Bronchial epithelial cell (primary cell): ENCODE measurements around the gene ABL1. TPM values are rescaled to one million over a fixed set of nuclear protein-coding genes. Genes with fewer than 3 reads are reported as not detected.

Experiments
- DNase-seq: peaks from one replicate; pipeline ENCODE4 v3.0.0-alpha.2; 2010; ENCODE audit warnings: low read depth
- FAIRE-seq: peaks from 2 replicates; lab custom pipeline; 2011; peaks lifted over from hg19 to GRCh38; lab: Jason Lieb, UNC
- H3K27me3 ChIP-seq: 2 replicates; pipeline ENCODE4 v1.5.1; 2011; ENCODE audit warnings: low read length; ENCODE audit not compliant: control insufficient read depth, insufficient read depth
- H3K36me3 ChIP-seq: 2 replicates; pipeline ENCODE4 v1.5.1; 2011; ENCODE audit warnings: low read length; ENCODE audit not compliant: control insufficient read depth, insufficient read depth
- H3K4me3 ChIP-seq: 2 replicates; pipeline ENCODE4 v1.5.1; 2011; ENCODE audit warnings: mild to moderate bottlenecking, low read depth, low read length, control low read depth
- total RNA-seq: library from RNA; depleted of rRNA; stranded (reverse); fragments of >200 nt; gene quantifications from 2 replicates; pipeline ENCODE4 v1.2.1, GENCODE V29; 2014
- TF ChIP-seq, protein P1 (sequence below): IDR thresholded peaks from 2 replicates; pipeline ENCODE4 v1.5.1; 2011; ENCODE audit warnings: mild to moderate bottlenecking, moderate library complexity, low read length, control low read depth, inconsistent platforms; ENCODE audit not compliant: insufficient read depth, severe bottlenecking

Gene ABL1
- total RNA-seq, 1 donor from 2014 or later = 17.6 TPM

GRCh38 chr9:130934246-130934645 is 99.2 kb downstream of the ABL1 start:
- FAIRE-seq (no peak), DNase-seq (no peak)
- no peaks in the 10 kb centered on the region for H3K36me3 ChIP-seq
- H3K27me3 ChIP-seq = peaks cover 7% of the 10 kb centered on the region
- H3K4me3 ChIP-seq = no peak overlapping the region
- TF ChIP-seq, protein P1, sequence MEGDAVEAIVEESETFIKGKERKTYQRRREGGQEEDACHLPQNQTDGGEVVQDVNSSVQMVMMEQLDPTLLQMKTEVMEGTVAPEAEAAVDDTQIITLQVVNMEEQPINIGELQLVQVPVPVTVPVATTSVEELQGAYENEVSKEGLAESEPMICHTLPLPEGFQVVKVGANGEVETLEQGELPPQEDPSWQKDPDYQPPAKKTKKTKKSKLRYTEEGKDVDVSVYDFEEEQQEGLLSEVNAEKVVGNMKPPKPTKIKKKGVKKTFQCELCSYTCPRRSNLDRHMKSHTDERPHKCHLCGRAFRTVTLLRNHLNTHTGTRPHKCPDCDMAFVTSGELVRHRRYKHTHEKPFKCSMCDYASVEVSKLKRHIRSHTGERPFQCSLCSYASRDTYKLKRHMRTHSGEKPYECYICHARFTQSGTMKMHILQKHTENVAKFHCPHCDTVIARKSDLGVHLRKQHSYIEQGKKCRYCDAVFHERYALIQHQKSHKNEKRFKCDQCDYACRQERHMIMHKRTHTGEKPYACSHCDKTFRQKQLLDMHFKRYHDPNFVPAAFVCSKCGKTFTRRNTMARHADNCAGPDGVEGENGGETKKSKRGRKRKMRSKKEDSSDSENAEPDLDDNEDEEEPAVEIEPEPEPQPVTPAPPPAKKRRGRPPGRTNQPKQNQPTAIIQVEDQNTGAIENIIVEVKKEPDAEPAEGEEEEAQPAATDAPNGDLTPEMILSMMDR = no peak

GRCh38 chr9:130934702-130935647 is 99.9 kb downstream of the ABL1 start:
- FAIRE-seq = no peak
- TF ChIP-seq, protein P1 = no peak
- Histone ChIP-seq H3K4me3 (no peak overlapping the region), H3K27me3 (peaks cover 8% of the 10 kb centered on the region), H3K36me3 (no peaks in the 10 kb centered on the region)
- DNase-seq = no peak

DNA sequence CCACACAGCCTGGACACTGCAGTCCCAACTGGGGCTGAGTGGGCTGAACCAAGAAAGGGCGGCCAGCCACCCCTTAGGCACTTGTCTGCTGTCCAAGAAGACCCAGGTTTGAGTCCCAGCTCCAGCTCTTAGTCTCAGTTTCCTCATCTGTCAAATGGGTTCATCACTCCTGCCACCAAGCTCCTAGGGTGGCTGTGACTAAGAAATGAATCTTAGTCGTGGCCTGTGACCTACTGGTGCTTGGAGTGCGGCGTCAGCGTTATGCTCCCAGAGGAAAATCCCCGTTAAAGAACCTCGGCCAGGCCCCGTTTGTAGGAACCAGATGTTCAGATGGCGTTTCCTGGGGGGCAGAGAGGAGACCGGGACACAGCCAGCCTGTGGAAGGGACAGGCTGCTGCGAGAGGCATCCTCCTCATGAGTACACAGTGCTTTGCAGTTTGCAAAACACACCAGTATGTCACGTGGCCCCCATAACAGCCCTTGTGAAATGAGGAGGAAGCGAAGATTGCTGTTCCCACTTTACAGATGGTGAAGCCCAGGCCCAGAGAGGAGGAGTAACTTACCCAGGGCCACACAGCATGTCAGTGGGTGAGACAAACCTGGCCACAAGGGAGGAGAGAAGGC is 100.7 kb downstream of the ABL1 start:
- Histone ChIP-seq H3K4me3 (no peak overlapping the region), H3K36me3 (no peaks in the 10 kb centered on the region), H3K27me3 (peaks cover 7% of the 10 kb centered on the region)
- DNase-seq (no peak), FAIRE-seq (no peak)
- TF ChIP-seq, protein P1 = no peak

DNA sequence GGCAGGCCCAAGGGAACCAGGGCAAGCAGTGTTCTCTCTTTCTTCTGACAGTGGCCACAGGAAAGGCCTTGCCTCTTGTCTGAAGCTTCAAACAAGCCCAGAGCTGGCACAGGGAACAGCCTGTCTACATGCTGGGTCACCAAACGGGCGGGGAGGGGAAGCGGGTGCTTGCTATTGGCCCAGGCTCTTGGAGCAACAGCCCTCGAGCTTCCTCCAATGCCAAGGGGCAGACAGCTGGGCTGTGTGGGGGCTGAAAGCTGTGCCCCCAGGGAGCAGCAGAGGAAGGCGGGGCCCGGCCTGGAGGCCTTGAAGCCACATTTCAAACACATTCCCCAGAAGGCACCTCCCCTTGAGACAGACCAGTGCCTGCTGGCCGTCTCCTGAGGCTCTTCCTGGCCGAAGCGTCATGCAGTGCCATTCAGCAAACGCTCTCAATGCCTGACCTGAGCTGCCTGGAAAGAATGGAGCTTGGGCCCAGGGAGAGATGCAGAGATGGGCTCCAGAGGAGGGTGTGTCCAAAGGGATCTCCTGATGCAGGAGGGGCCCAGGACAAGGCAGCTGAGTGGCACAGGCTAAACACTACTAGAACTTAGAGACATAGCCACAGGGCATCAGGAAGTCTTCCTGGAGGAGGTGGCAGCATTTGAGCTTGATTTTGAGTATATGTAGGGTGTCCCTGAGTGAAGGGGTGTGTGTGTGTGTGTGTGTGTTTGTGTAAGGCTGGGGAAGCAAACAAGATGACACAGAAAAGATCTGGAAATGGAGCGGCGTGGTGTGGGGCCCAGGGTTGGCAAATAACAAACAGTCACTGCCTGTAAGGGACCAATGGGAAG is 101.4 kb downstream of the ABL1 start:
- FAIRE-seq (no peak), DNase-seq (peak; percentile 31)
- Histone ChIP-seq H3K27me3 (peaks cover 10% of the 10 kb centered on the region), H3K36me3 (no peaks in the 10 kb centered on the region), H3K4me3 (no peak overlapping the region)
- TF ChIP-seq, protein P1 = no peak

Other genes starting within 250 kb of the ABL1 start
- gene PRDM12, start 170.7 kb upstream of the ABL1 start, total RNA-seq = not detected in 2 replicates
- 20.0 and 38.7 TPM in 2 replicates for gene EXOSC2, start 141.5 kb upstream of the ABL1 start, total RNA-seq
- gene QRFP, start 61.6 kb downstream of the ABL1 start, total RNA-seq = not detected in 2 replicates
- gene FIBCD1, start 104.0 kb downstream of the ABL1 start, total RNA-seq = 0.26 and 0.51 TPM in 2 replicates
- gene LAMC3, start 173.9 kb downstream of the ABL1 start, total RNA-seq = not detected in 2 replicates